Left forelimb (tissue), 1 donor: ENCODE results near the gene AP3S2.
"Not testable (repeated sequence)": the region's sequence is repeated elsewhere in the genome, so short reads cannot be mapped to it uniquely, and the experiment has no call there.

ENCODE experiments used
- DNase-seq: peaks from one replicate; pipeline ENCODE4 v3.0.0-alpha.2; 2018; ENCODE audit warnings: low spot score

The AP3S2 gene

GRCh38 chr15:89893696-89894447 lies at the start of gene AP3S2:
TSS of gene AP3S2 (minus strand) at chr15:89893994. CDS start at chr15:89893949, 45 bp downstream.
- peak; percentile 96 for DNase-seq

- DNase-seq = no peak
These were observed 46.1 kb upstream of the AP3S2 start for GRCh38 chr15:89939910-89940309.

- DNase-seq = not testable (repeated sequence)
These were observed 45.6 kb upstream of the AP3S2 start for GRCh38 chr15:89939377-89939776.

GRCh38 chr15:89937365-89938350 lies 43.9 kb upstream of the AP3S2 start:
- no peak for DNase-seq

- DNase-seq = no peak
These were observed 43.0 kb upstream of the AP3S2 start for GRCh38 chr15:89936786-89937265.

- DNase-seq = no peak
These were observed 42.4 kb upstream of the AP3S2 start for GRCh38 chr15:89936051-89936785.

- DNase-seq = no peak
These were observed 39.1 kb upstream of the AP3S2 start for GRCh38 chr15:89932880-89933279.

- DNase-seq = no peak
These were observed 34.6 kb upstream of the AP3S2 start for GRCh38 chr15:89928421-89928820.

- no peak for DNase-seq
These were observed 32.4 kb upstream of the AP3S2 start for GRCh38 chr15:89926158-89926557.

- DNase-seq = no peak
These were observed 23.8 kb upstream of the AP3S2 start for GRCh38 chr15:89917442-89918101.

GRCh38 chr15:89916660-89917059 lies 22.9 kb upstream of the AP3S2 start:
- no peak for DNase-seq

- peak; percentile 82 for DNase-seq
These were observed 19.0 kb upstream of the AP3S2 start, which contains the start of gene ARPIN for GRCh38 chr15:89912674-89913396. TSS of gene ARPIN (minus strand) at chr15:89912952. CDS start at chr15:89912835, 117 bp downstream.

- peak; percentile 76 for DNase-seq
These were observed 18.4 kb upstream of the AP3S2 start for GRCh38 chr15:89912145-89912673.

GRCh38 chr15:89910891-89911626 lies 17.3 kb upstream of the AP3S2 start:
- DNase-seq = no peak

- DNase-seq = no peak
These were observed 15.8 kb upstream of the AP3S2 start for GRCh38 chr15:89909611-89910010.

- DNase-seq = no peak
These were observed 14.4 kb upstream of the AP3S2 start for GRCh38 chr15:89908226-89908625.

- no peak for DNase-seq
These were observed 13.5 kb upstream of the AP3S2 start for GRCh38 chr15:89907289-89907688.

- no peak for DNase-seq
These were observed 12.1 kb upstream of the AP3S2 start for GRCh38 chr15:89905846-89906378.

- DNase-seq = no peak
These were observed 10.7 kb upstream of the AP3S2 start for GRCh38 chr15:89904519-89904918.

GRCh38 chr15:89903858-89904130 lies 10.0 kb upstream of the AP3S2 start:
- no peak for DNase-seq
